CD4-positive, alpha-beta memory T cell (primary cell): Measurements from ENCODE around the gene MACROD2. TPM values are rescaled to one million over a fixed set of nuclear protein-coding genes. Genes with fewer than 3 reads are reported as not detected.
"Not testable (repeated sequence)": the region's sequence is repeated elsewhere in the genome, so short reads cannot be mapped to it uniquely, and the experiment has no call there.

Experiments used
- CTCF ChIA-PET: fragments of 350-600 bp; sonication (Branson Sonifier 250); formaldehyde crosslinking; loops from one replicate; lab custom pipeline; 2021; ENCODE audit warnings: inconsistent platforms; ENCODE audit not compliant: partially characterized antibody; lab: Charles Lee
- POLR2A ChIA-PET: fragments of 350-600 bp; sonication (Branson Sonifier 250); formaldehyde crosslinking; loops from one replicate; lab custom pipeline; 2021; ENCODE audit not compliant: partially characterized antibody; lab: Charles Lee
- DNase-seq, 5 donors: peaks; one replicate each; pipeline versions ENCODE4 v3.0.0 to v3.0.0-alpha.2; 2020 to 2022; ENCODE audit warnings: mixed read lengths in 1 of 5
- H3K27ac ChIP-seq: one replicate; pipeline ENCODE4 v1.7.0; 2013; ENCODE audit warnings: low read depth, low read length
- H3K27me3 ChIP-seq: 2 replicates; pipeline ENCODE4 v1.7.0; 2013; ENCODE audit warnings: mild to moderate bottlenecking, low read length, moderate library complexity; ENCODE audit not compliant: insufficient read depth
- H3K36me3 ChIP-seq: 2 replicates; pipeline ENCODE4 v1.7.0; 2013; ENCODE audit warnings: mild to moderate bottlenecking, low read length, moderate library complexity; ENCODE audit not compliant: insufficient read depth
- H3K4me1 ChIP-seq: 2 replicates; pipeline ENCODE4 v1.7.0; 2013; ENCODE audit warnings: mild to moderate bottlenecking, low read length, moderate library complexity; ENCODE audit not compliant: insufficient read depth
- H3K4me3 ChIP-seq, 2 donors: one replicate each; pipeline ENCODE4 v1.7.0; 2013; ENCODE audit warnings: low read length in 2 of 2, mild to moderate bottlenecking in 1 of 2
- H3K9me3 ChIP-seq, 2 donors: one replicate each; pipeline ENCODE4 v1.7.0; 2013; ENCODE audit warnings: low read length in 2 of 2, control low read depth in 1 of 2; ENCODE audit not compliant: control insufficient read depth in 1 of 2
- H3K27ac Mint-ChIP-seq, 7 donors: one replicate each; pipeline ENCODE4 v1.8.0; 2020 to 2021; ENCODE audit warnings: mixed read lengths in 7 of 7, mild to moderate bottlenecking in 6 of 7, inconsistent platforms in 3 of 7, moderate library complexity in 3 of 7
- H3K27me3 Mint-ChIP-seq, 2 donors: one replicate each; pipeline ENCODE4 v1.8.0; 2020 to 2021; ENCODE audit warnings: mixed read lengths in 2 of 2
- H3K36me3 Mint-ChIP-seq, 2 donors: one replicate each; pipeline ENCODE4 v1.8.0; 2020 to 2021; ENCODE audit warnings: mixed read lengths in 2 of 2, inconsistent platforms in 1 of 2, mild to moderate bottlenecking in 1 of 2
- H3K4me1 Mint-ChIP-seq, 4 donors: one replicate each; pipeline ENCODE4 v1.8.0; 2020 to 2021; ENCODE audit warnings: mixed read lengths in 4 of 4, mild to moderate bottlenecking in 1 of 4
- H3K4me3 Mint-ChIP-seq, 8 donors: one replicate each; pipeline ENCODE4 v1.8.0; 2020 to 2021; ENCODE audit warnings: mixed read lengths in 8 of 8, mild to moderate bottlenecking in 7 of 8, moderate library complexity in 6 of 8, inconsistent platforms in 3 of 8
- H3K9me3 Mint-ChIP-seq, 8 donors: one replicate each; pipeline ENCODE4 v1.8.0; 2020 to 2021; ENCODE audit warnings: mixed read lengths in 8 of 8, mild to moderate bottlenecking in 5 of 8, inconsistent platforms in 3 of 8, moderate library complexity in 1 of 8
- intact Hi-C: fragments of 100-400 bp; cut with micrococcal nuclease; formaldehyde crosslinking; loops from one replicate; pipeline ENCODE4 v1.15.1; 2023
- polyA plus RNA-seq, 2 donors: library from polyadenylated mRNA; unstranded; fragments of 300-500 nt; fragmentation: Illumina TruSeq; gene quantifications; one replicate each; pipeline ENCODE4 v1.2.3, GENCODE V29; 2021
- total RNA-seq, 2 experiments: library from RNA; stranded (reverse); gene quantifications; one replicate each; pipeline ENCODE4 v1.2.3, GENCODE V29; 2021

MACROD2 gene
- total and polyA plus RNA-seq, 4 experiments from 2014 or later, result not detected

GRCh38 chr20:14219801-14220461 is 224.6 kb downstream of the MACROD2 start:
- ChIA-PET POLR2A (no interaction called here), CTCF (no interaction called here)
- H3K9me3 ChIP-seq, result no peaks in the 10 kb centered on the region
- intact Hi-C loops, result no loop called here
- Mint-ChIP-seq H3K27ac (no peak overlapping the region), H3K4me1 (no peaks in the 10 kb centered on the region), H3K4me3 (no peak overlapping the region), H3K9me3 (peaks cover 4 to 36% (median 12%) of the 10 kb centered on the region in 8 donors), H3K27me3 (no peaks in the 10 kb centered on the region), H3K36me3 (no peaks in the 10 kb centered on the region)
- no peaks in the 10 kb centered on the region for H3K4me1 ChIP-seq
- H3K36me3 ChIP-seq, result no peaks in the 10 kb centered on the region
- H3K27ac ChIP-seq, result no peak overlapping the region
- H3K27me3 ChIP-seq, result no peaks in the 10 kb centered on the region
- no peak overlapping the region for H3K4me3 ChIP-seq
- no peak for DNase-seq

- Histone ChIP-seq H3K4me3 (no peak overlapping the region), H3K9me3 (no peaks in the 10 kb centered on the region), H3K4me1 (no peaks in the 10 kb centered on the region), H3K27ac (no peak overlapping the region), H3K27me3 (no peaks in the 10 kb centered on the region), H3K36me3 (no peaks in the 10 kb centered on the region)
- intact Hi-C loops, result no loop called here
- no peaks in the 10 kb centered on the region for H3K27me3 Mint-ChIP-seq
- no peaks in the 10 kb centered on the region for H3K36me3 Mint-ChIP-seq
- no peaks in the 10 kb centered on the region for H3K4me1 Mint-ChIP-seq
- H3K27ac Mint-ChIP-seq, result no peak overlapping the region
- peaks cover 4 to 36% (median 9%) of the 10 kb centered on the region in 8 donors for H3K9me3 Mint-ChIP-seq
- no peak overlapping the region for H3K4me3 Mint-ChIP-seq
- ChIA-PET POLR2A (no interaction called here), CTCF (no interaction called here)
- DNase-seq, result no peak
These were observed 225.7 kb downstream of the MACROD2 start for GRCh38 chr20:14220986-14221385.

- POLR2A ChIA-PET, result no interaction called here
- no peaks in the 10 kb centered on the region for H3K27me3 Mint-ChIP-seq
- Histone ChIP-seq H3K27me3 (no peaks in the 10 kb centered on the region), H3K9me3 (no peaks in the 10 kb centered on the region), H3K4me3 (no peak overlapping the region), H3K36me3 (no peaks in the 10 kb centered on the region), H3K27ac (no peak overlapping the region), H3K4me1 (no peaks in the 10 kb centered on the region)
- H3K27ac Mint-ChIP-seq, result no peak overlapping the region
- H3K9me3 Mint-ChIP-seq, result peaks cover 2 to 22% (median 10%) of the 10 kb centered on the region in 8 donors
- no peaks in the 10 kb centered on the region for H3K36me3 Mint-ChIP-seq
- CTCF ChIA-PET, result no interaction called here
- no peak for DNase-seq
- H3K4me3 Mint-ChIP-seq, result no peak overlapping the region
- intact Hi-C loops, result no loop called here
- no peaks in the 10 kb centered on the region for H3K4me1 Mint-ChIP-seq
These were observed 228.5 kb downstream of the MACROD2 start for GRCh38 chr20:14223806-14224205.

- H3K27ac ChIP-seq, DNase-seq, CTCF ChIA-PET, H3K27me3 Mint-ChIP-seq, intact Hi-C loops, POLR2A ChIA-PET, H3K4me3 ChIP-seq, H3K27me3 ChIP-seq, H3K9me3 ChIP-seq, H3K36me3 Mint-ChIP-seq, H3K4me1 ChIP-seq, H3K36me3 ChIP-seq, H3K4me3 Mint-ChIP-seq, H3K4me1 Mint-ChIP-seq: not testable (repeated sequence)
- Mint-ChIP-seq H3K9me3 (peaks cover 0 to 12% (median 6%) of the 10 kb centered on the region in 8 donors), H3K27ac (peak overlapping the region in 1 of 7 donors; percentile 38)
These were observed 231.0 kb downstream of the MACROD2 start for GRCh38 chr20:14226051-14227049.

GRCh38 chr20:14232650-14233049 is 237.3 kb downstream of the MACROD2 start:
- no peaks in the 10 kb centered on the region for H3K36me3 Mint-ChIP-seq
- Histone ChIP-seq H3K27ac (no peak overlapping the region), H3K4me1 (no peaks in the 10 kb centered on the region), H3K9me3 (peaks cover 0 to 2% of the 10 kb centered on the region in 2 donors), H3K27me3 (no peaks in the 10 kb centered on the region), H3K36me3 (no peaks in the 10 kb centered on the region), H3K4me3 (no peak overlapping the region)
- POLR2A ChIA-PET, result no interaction called here
- no peak for DNase-seq
- H3K27me3 Mint-ChIP-seq, result no peaks in the 10 kb centered on the region
- H3K4me3 Mint-ChIP-seq, result no peak overlapping the region
- intact Hi-C loops, result no loop called here
- H3K27ac Mint-ChIP-seq, result no peak overlapping the region
- H3K4me1 Mint-ChIP-seq, result no peaks in the 10 kb centered on the region
- CTCF ChIA-PET, result no interaction called here
- peaks cover 0 to 16% (median 10%) of the 10 kb centered on the region in 8 donors for H3K9me3 Mint-ChIP-seq

GRCh38 chr20:14234666-14235295 is 239.5 kb downstream of the MACROD2 start:
- Mint-ChIP-seq H3K36me3 (no peaks in the 10 kb centered on the region), H3K27me3 (no peaks in the 10 kb centered on the region), H3K27ac (no peak overlapping the region), H3K4me3 (no peak overlapping the region), H3K4me1 (no peaks in the 10 kb centered on the region), H3K9me3 (peaks cover 0 to 18% (median 15%) of the 10 kb centered on the region in 8 donors)
- ChIA-PET POLR2A (no interaction called here), CTCF (no interaction called here)
- no peaks in the 10 kb centered on the region for H3K27me3 ChIP-seq
- peaks cover 0 to 2% of the 10 kb centered on the region in 2 donors for H3K9me3 ChIP-seq
- H3K4me3 ChIP-seq, result no peak overlapping the region
- H3K36me3 ChIP-seq, result no peaks in the 10 kb centered on the region
- H3K4me1 ChIP-seq, result no peaks in the 10 kb centered on the region
- intact Hi-C loops, result no loop called here
- DNase-seq, result no peak
- H3K27ac ChIP-seq, result no peak overlapping the region

- CTCF ChIA-PET, result no interaction called here
- H3K36me3 Mint-ChIP-seq, result no peaks in the 10 kb centered on the region
- no peaks in the 10 kb centered on the region for H3K4me1 ChIP-seq
- H3K9me3 ChIP-seq, result peaks cover 0 to 2% of the 10 kb centered on the region in 2 donors
- H3K27me3 Mint-ChIP-seq, result no peaks in the 10 kb centered on the region
- no peak for DNase-seq
- H3K9me3 Mint-ChIP-seq, result peaks cover 0 to 18% (median 14%) of the 10 kb centered on the region in 8 donors
- no peaks in the 10 kb centered on the region for H3K27me3 ChIP-seq
- POLR2A ChIA-PET, result no interaction called here
- no peak overlapping the region for H3K27ac ChIP-seq
- no peaks in the 10 kb centered on the region for H3K4me1 Mint-ChIP-seq
- no peak overlapping the region for H3K4me3 ChIP-seq
- no peak overlapping the region for H3K4me3 Mint-ChIP-seq
- H3K36me3 ChIP-seq, result no peaks in the 10 kb centered on the region
- no peak overlapping the region for H3K27ac Mint-ChIP-seq
- intact Hi-C loops, result no loop called here
These were observed 240.0 kb downstream of the MACROD2 start for GRCh38 chr20:14235355-14235754.
